SH-SY5Y (cell line): ENCODE measurements around the gene FBN1.

ENCODE experiments used
- GATA2 ChIP-seq: IDR thresholded peaks from 2 replicates; pipeline ENCODE4 v1.6.1; 2011; ENCODE audit warnings: mild to moderate bottlenecking, low read depth, low read length
- GATA3 ChIP-seq: IDR thresholded peaks from 2 replicates; pipeline ENCODE4 v1.6.1; 2011; ENCODE audit warnings: low read depth, mild to moderate bottlenecking, low read length, moderate library complexity

GRCh38 chr15:48650931-48651330, 5.4 kb upstream of the FBN1 start:
- TF ChIP-seq GATA3, result no peak
- no peak for TF ChIP-seq GATA2
